Measurements from ENCODE around the gene CYBA. TPM values are rescaled to one million over a fixed set of nuclear protein-coding genes. Genes with fewer than 3 reads are reported as not detected.

CYBA gene
- total and polyA plus RNA-seq, 8 donors = 38.0 to 135 (median 68.5) TPM

GRCh38 chr16:88593489-88593888 lies 57.4 kb downstream of the CYBA start:
- WGBS, 2 donors = 78 to 83% methylated on average over 11 of the region's 11 CpGs
- H3K4me3 ChIP-seq = no peak overlapping the region
- TF ChIP-seq CTCF (IDR thresholded peaks at IDR 0.05) = no peak
- intact Hi-C loops (cut with DNase I) = no loop called here
- FAIRE-seq (no peak), DNase-seq (no peak), ATAC-seq (no peak)
- H3K27ac ChIP-seq = no peak overlapping the region
- no peaks in the 10 kb centered on the region for H3K4me1 ChIP-seq
- H3K27me3 ChIP-seq = no peaks in the 10 kb centered on the region
- no peaks in the 10 kb centered on the region for H3K9me3 ChIP-seq
- H3K36me3 ChIP-seq = peaks cover 0 to 22% (median 0%) of the 10 kb centered on the region in 3 donors

Other genes with a start within 250 kb of the CYBA start
- gene ZFPM1, start 197.8 kb downstream of the CYBA start, total RNA-seq = 10 to 100 TPM; 14.2 to 20.4 (median 19.3) TPM
- 10 to 100 TPM in 1 of 2 donors, 1 to 10 TPM in 1; 3.6 to 22.5 TPM for gene ZFPM1, start 197.8 kb downstream of the CYBA start, polyA plus RNA-seq
- gene ZC3H18, start 80.7 kb downstream of the CYBA start, total RNA-seq = 10 to 100 TPM; 12.2 to 19.6 (median 16.6) TPM
- 10 to 100 TPM; 19.1 to 27.6 TPM for gene ZC3H18, start 80.7 kb downstream of the CYBA start, polyA plus RNA-seq
- not detected for gene IL17C, start 12.5 kb downstream of the CYBA start, total RNA-seq
- gene IL17C, start 12.5 kb downstream of the CYBA start, polyA plus RNA-seq = under 1 TPM in 1 of 2 donors, not detected in 1; 0.14 TPM
- gene MVD, start 12.0 kb upstream of the CYBA start, total RNA-seq = 10 to 100 TPM; 12.7 to 20.7 (median 15.3) TPM
- 10 to 100 TPM; 41.8 to 46.6 TPM for gene MVD, start 12.0 kb upstream of the CYBA start, polyA plus RNA-seq
- 1 to 10 TPM in 1 of 6 donors, under 1 TPM in 5; 0.19 to 1.9 (median 0.69) TPM for gene SNAI3, start 35.5 kb upstream of the CYBA start, total RNA-seq
- gene SNAI3, start 35.5 kb upstream of the CYBA start, polyA plus RNA-seq = 1 to 10 TPM in 1 of 2 donors, under 1 TPM in 1; 0.72 to 1.2 TPM
- 10 to 100 TPM in 4 of 6 donors, 1 to 10 TPM in 2; 9.7 to 18.0 (median 10.9) TPM for gene RNF166, start 55.4 kb upstream of the CYBA start, total RNA-seq
- 10 to 100 TPM; 23.4 to 40.9 TPM for gene RNF166, start 55.4 kb upstream of the CYBA start, polyA plus RNA-seq
- gene CTU2, start 55.5 kb upstream of the CYBA start, total RNA-seq = 10 to 100 TPM in 3 of 6 donors, 1 to 10 TPM in 3; 8.1 to 13.3 (median 10.0) TPM
- 10 to 100 TPM; 20.3 to 21.9 TPM for gene CTU2, start 55.5 kb upstream of the CYBA start, polyA plus RNA-seq
- 10 to 100 TPM; 16.3 to 72.0 (median 23.9) TPM for gene PIEZO1, start 134.2 kb upstream of the CYBA start, total RNA-seq
- gene PIEZO1, start 134.2 kb upstream of the CYBA start, polyA plus RNA-seq = 100 to 1,000 TPM; 189 to 255 TPM
- gene CDT1, start 152.7 kb upstream of the CYBA start, total RNA-seq = 1 to 10 TPM in 4 of 6 donors, under 1 TPM in 2; 0.12 to 1.8 (median 1.4) TPM
- under 1 TPM; 0.30 to 0.35 TPM for gene CDT1, start 152.7 kb upstream of the CYBA start, polyA plus RNA-seq
- gene APRT, start 160.9 kb upstream of the CYBA start, total RNA-seq = 10 to 100 TPM; 38.8 to 85.4 (median 61.6) TPM
- gene APRT, start 160.9 kb upstream of the CYBA start, polyA plus RNA-seq = 10 to 100 TPM; 82.7 to 88.2 TPM
- gene GALNS, start 205.9 kb upstream of the CYBA start, total RNA-seq = 10 to 100 TPM in 2 of 6 donors, 1 to 10 TPM in 4; 5.7 to 19.2 (median 7.2) TPM
- 10 to 100 TPM; 18.0 to 26.1 TPM for gene GALNS, start 205.9 kb upstream of the CYBA start, polyA plus RNA-seq
- 10 to 100 TPM; 16.0 to 35.5 (median 23.0) TPM for gene TRAPPC2L, start 206.1 kb upstream of the CYBA start, total RNA-seq
- gene TRAPPC2L, start 206.1 kb upstream of the CYBA start, polyA plus RNA-seq = 10 to 100 TPM; 49.2 to 55.2 TPM
- gene PABPN1L, start 215.6 kb upstream of the CYBA start, total RNA-seq = under 1 TPM in 3 of 6 donors, not detected in 3; 0.23 to 0.35 (median 0.24) TPM
- gene PABPN1L, start 215.6 kb upstream of the CYBA start, polyA plus RNA-seq = under 1 TPM; 0.63 to 0.65 TPM

Measured in pancreas (tissue), 10 donors.